H1 (cell line): Measurements from ENCODE around the gene PTPRG. TPM values are rescaled to one million over a fixed set of nuclear protein-coding genes. Genes with fewer than 3 reads are reported as not detected.

Source experiments
- EP300 ChIP-seq, 2 experiments: IDR thresholded peaks; 1 replicate in 1 of 2; 2 replicates in 1 of 2; pipeline ENCODE4 v1.6.1; 2011 to 2012; ENCODE audit warnings: low read depth in 2 of 2, low read length in 2 of 2, mild to moderate bottlenecking in 2 of 2, borderline replicate concordance in 1 of 2, inconsistent platforms in 1 of 2, moderate library complexity in 1 of 2
- HDAC6 ChIP-seq: IDR thresholded peaks from one replicate; pipeline ENCODE4 v1.7.1; 2012; ENCODE audit warnings: low read depth, mild to moderate bottlenecking, inconsistent platforms, low read length, moderate library complexity
- JUN ChIP-seq: IDR thresholded peaks from 2 replicates; pipeline ENCODE4 v1.6.1; 2011; ENCODE audit warnings: low read depth, mild to moderate bottlenecking, improper control_type of control experiment, low read length
- RAD21 ChIP-seq, 2 experiments: IDR thresholded peaks in 1 of 2; conservative IDR thresholded peaks in 1 of 2; 2 replicates each; pipeline ENCODE4 v1.6.1; 2011; ENCODE audit warnings: low read depth in 2 of 2, low read length in 2 of 2, improper control_type of control experiment in 1 of 2, inconsistent platforms in 1 of 2, mild to moderate bottlenecking in 1 of 2, moderate library complexity in 1 of 2
- polyA plus RNA-seq, 7 experiments: library from polyadenylated mRNA; depleted of rRNA in 3 of 7; stranded (reverse) in 5 of 7; unstranded in 2 of 7; fragments of >200 nt in 5 of 7; fragments of 200-250 nt in 2 of 7; gene quantifications; 1 replicate in 5 of 7; 2 replicates in 1 of 7; 4 replicates in 1 of 7; pipeline versions ENCODE4 v1.2.1 to v1.2.3, GENCODE V29; 2011 to 2013; ENCODE audit warnings: missing spikeins in 2 of 7, mixed read lengths in 2 of 7
- total RNA-seq: library from RNA; stranded (reverse); fragmentation: NEBNext Ultra II Directional; extraction: Animal tissue kit (Norgen Biotek cat#: 25700); gene quantifications from 2 replicates; pipeline ENCODE4 v1.2.1, GENCODE V29; 2021
- TF ChIP-seq, protein P1 (sequence below): IDR thresholded peaks from 2 replicates; pipeline ENCODE4 v1.6.1; 2012; ENCODE audit warnings: inconsistent platforms

PTPRG gene
- total and polyA plus RNA-seq, 2 of the 8 experiments (the other 6 are each of a cell fraction or from before 2014, with no cell fraction given), result 23.3 to 96.2 TPM

DNA sequence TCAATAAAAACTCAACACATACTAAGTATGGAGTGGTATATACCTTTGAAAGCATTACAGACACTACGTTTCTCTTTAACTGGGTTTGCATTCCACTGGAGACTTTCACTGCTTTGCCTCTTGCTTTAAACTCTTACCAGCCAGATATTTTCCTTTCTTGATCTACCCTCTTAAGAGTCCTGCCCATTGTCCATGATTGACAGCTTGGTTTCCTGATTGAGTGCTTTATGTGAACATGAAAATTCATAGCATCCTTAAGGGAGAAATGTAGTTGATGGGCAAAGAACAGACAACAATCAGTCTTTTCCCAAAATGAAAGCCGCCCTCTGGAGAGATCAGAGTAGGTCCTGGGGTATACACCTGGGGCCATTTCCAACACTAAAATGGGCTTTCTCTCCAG is 78.6 kb downstream of the PTPRG start (continued):
- TF ChIP-seq HDAC6 (no peak), EP300 (IDR thresholded peaks at IDR 0.05; ENCODE audit: borderline replicate concordance in 1 of 2, low read depth in 2 of 2, low read length in 2 of 2) (no peak), RAD21 (IDR thresholded peaks at IDR 0.05 in 1 of 2, conservative IDR thresholded peaks at IDR 0.05 in 1 of 2; ENCODE audit: low read depth in 2 of 2, low read length in 2 of 2) (no peak), JUN (no peak)
- TF ChIP-seq, protein P1, sequence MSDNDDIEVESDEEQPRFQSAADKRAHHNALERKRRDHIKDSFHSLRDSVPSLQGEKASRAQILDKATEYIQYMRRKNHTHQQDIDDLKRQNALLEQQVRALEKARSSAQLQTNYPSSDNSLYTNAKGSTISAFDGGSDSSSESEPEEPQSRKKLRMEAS, result no peak
